ENCODE data around the gene ZFP3.

DNA sequence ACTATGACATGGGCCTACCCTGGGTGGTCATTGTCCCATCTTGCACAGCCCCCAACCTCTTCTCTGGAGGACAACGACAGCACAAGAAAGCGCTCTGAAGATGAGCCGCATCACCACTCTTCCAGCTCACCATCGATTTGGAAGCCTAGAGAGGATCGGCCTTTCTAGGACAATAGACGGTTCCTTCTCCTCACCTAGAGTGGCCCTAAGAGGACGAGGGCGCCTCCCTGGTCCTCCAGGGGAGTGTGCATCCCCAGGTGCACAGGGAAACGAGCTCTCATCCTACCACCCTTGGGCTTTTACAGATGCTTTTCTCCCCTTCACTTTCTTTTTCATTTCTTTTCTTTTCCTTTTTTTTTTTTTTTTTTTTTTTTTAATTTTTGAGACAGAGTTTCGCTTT is 22.7 kb upstream of the ZFP3 start:
- TF ChIP-seq, protein P1, sequence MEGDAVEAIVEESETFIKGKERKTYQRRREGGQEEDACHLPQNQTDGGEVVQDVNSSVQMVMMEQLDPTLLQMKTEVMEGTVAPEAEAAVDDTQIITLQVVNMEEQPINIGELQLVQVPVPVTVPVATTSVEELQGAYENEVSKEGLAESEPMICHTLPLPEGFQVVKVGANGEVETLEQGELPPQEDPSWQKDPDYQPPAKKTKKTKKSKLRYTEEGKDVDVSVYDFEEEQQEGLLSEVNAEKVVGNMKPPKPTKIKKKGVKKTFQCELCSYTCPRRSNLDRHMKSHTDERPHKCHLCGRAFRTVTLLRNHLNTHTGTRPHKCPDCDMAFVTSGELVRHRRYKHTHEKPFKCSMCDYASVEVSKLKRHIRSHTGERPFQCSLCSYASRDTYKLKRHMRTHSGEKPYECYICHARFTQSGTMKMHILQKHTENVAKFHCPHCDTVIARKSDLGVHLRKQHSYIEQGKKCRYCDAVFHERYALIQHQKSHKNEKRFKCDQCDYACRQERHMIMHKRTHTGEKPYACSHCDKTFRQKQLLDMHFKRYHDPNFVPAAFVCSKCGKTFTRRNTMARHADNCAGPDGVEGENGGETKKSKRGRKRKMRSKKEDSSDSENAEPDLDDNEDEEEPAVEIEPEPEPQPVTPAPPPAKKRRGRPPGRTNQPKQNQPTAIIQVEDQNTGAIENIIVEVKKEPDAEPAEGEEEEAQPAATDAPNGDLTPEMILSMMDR (IDR thresholded peaks at IDR 0.05; ENCODE audit: borderline replicate concordance, extremely low read depth, low read length, poor library complexity, severe bottlenecking), result no peak
- TF ChIP-seq EZH2 (IDR thresholded peaks at IDR 0.05; ENCODE audit: borderline replicate concordance, low read depth, low read length, severe bottlenecking), result no peak

Measured in DND-41 (cell line).